Measurements from ENCODE around the gene DOK1. TPM values are rescaled to one million over a fixed set of nuclear protein-coding genes. Genes with fewer than 3 reads are reported as not detected.

Gene DOK1
- total RNA-seq (2014; rRNA removed; shearing (Covaris generic); ENCODE audit: low replicate concordance) = 10.9 and 21.9 TPM in 2 replicates

GRCh38 chr2:74553892-74554819 lies at the start of gene DOK1, which contains the start of gene LOXL3:
Gene DOK1 (plus strand): TSS chr2:74554720. CDS start chr2:74554755, 35 bp downstream.
Gene LOXL3 (minus strand): TSS chr2:74553942. CDS start chr2:74552634, 1,308 bp downstream.
- Histone ChIP-seq H3K36me3 (peaks cover 13% of the 10 kb centered on the region), H3K27me3 (no peaks in the 10 kb centered on the region), H3K9me3 (no peaks in the 10 kb centered on the region)

GRCh38 chr2:74505448-74506246 lies 48.9 kb upstream of the DOK1 start:
- no peak for DNase-seq
- no peaks in the 10 kb centered on the region for H3K27me3 ChIP-seq
- no peaks in the 10 kb centered on the region for H3K9me3 ChIP-seq
- H3K4me3 ChIP-seq = peak overlapping the region; percentile 99; the same call in 1 of the 2 replicates
- H3K36me3 ChIP-seq = peaks cover 28% of the 10 kb centered on the region

More at GRCh38 chr2:74553892-74554819, at the start of gene DOK1, which contains the start of gene LOXL3:
- peak within 1 kb of the TSS; percentile 73 for H3K4me3 ChIP-seq
- peak; percentile 90 for DNase-seq

GRCh38 chr2:74507145-74507925 lies 47.2 kb upstream of the DOK1 start, which contains the start of gene PCGF1:
Gene PCGF1 (minus strand): TSS chr2:74507695. CDS start chr2:74507668, 27 bp downstream.
- H3K36me3 ChIP-seq = peaks cover 28% of the 10 kb centered on the region
- H3K9me3 ChIP-seq = no peaks in the 10 kb centered on the region
- H3K27me3 ChIP-seq = no peaks in the 10 kb centered on the region
- peak within 1 kb of the TSS; percentile 99 for H3K4me3 ChIP-seq
- peak; percentile 98 for DNase-seq

- H3K4me3 ChIP-seq = peak overlapping the region; percentile 99
- DNase-seq = peak; percentile 39
- H3K9me3 ChIP-seq = no peaks in the 10 kb centered on the region
- peaks cover 28% of the 10 kb centered on the region for H3K36me3 ChIP-seq
- no peaks in the 10 kb centered on the region for H3K27me3 ChIP-seq
Measured at GRCh38 chr2:74507926-74508520, 46.5 kb upstream of the DOK1 start.

- Histone ChIP-seq H3K27me3 (no peaks in the 10 kb centered on the region), H3K36me3 (peaks cover 18% of the 10 kb centered on the region), H3K9me3 (no peaks in the 10 kb centered on the region), H3K4me3 (no peak overlapping the region)
- no peak for DNase-seq
Measured at GRCh38 chr2:74510272-74510671, 44.2 kb upstream of the DOK1 start.

GRCh38 chr2:74511104-74511989 lies 43.2 kb upstream of the DOK1 start:
- peak; percentile 37 for DNase-seq
- H3K27me3 ChIP-seq = no peaks in the 10 kb centered on the region
- H3K9me3 ChIP-seq = no peaks in the 10 kb centered on the region
- peaks cover 7% of the 10 kb centered on the region for H3K36me3 ChIP-seq
- no peak overlapping the region for H3K4me3 ChIP-seq

GRCh38 chr2:74512744-74513604 lies 41.5 kb upstream of the DOK1 start:
- Histone ChIP-seq H3K9me3 (no peaks in the 10 kb centered on the region), H3K4me3 (no peak overlapping the region), H3K36me3 (no peaks in the 10 kb centered on the region), H3K27me3 (peaks cover 2% of the 10 kb centered on the region; the same call in 1 of the 2 replicates)
- no peak for DNase-seq

- no peak for DNase-seq
- Histone ChIP-seq H3K9me3 (no peaks in the 10 kb centered on the region), H3K27me3 (peaks cover 5% of the 10 kb centered on the region), H3K36me3 (no peaks in the 10 kb centered on the region), H3K4me3 (peak overlapping the region; percentile 23)
Measured at GRCh38 chr2:74513605-74514367, 40.7 kb upstream of the DOK1 start.

- no peaks in the 10 kb centered on the region for H3K9me3 ChIP-seq
- DNase-seq = peak; percentile 39
Measured at GRCh38 chr2:74514368-74515270, 39.9 kb upstream of the DOK1 start, which contains the start of gene TLX2. Gene TLX2 (plus strand): TSS chr2:74514450. CDS start chr2:74514807, 357 bp downstream.

GRCh38 chr2:74515271-74515980 lies 39.1 kb upstream of the DOK1 start:
- H3K36me3 ChIP-seq = no peaks in the 10 kb centered on the region
- H3K9me3 ChIP-seq = no peaks in the 10 kb centered on the region
- peaks cover 5% of the 10 kb centered on the region for H3K27me3 ChIP-seq
- DNase-seq = no peak
- no peak overlapping the region for H3K4me3 ChIP-seq

More at GRCh38 chr2:74514368-74515270, 39.9 kb upstream of the DOK1 start, which contains the start of gene TLX2:
- Histone ChIP-seq H3K36me3 (no peaks in the 10 kb centered on the region), H3K4me3 (peak within 1 kb of the TSS; percentile 23), H3K27me3 (peaks cover 5% of the 10 kb centered on the region)

- no peak for DNase-seq
- Histone ChIP-seq H3K4me3 (no peak overlapping the region), H3K9me3 (no peaks in the 10 kb centered on the region)
Measured at GRCh38 chr2:74515981-74516633, 38.4 kb upstream of the DOK1 start.

GRCh38 chr2:74516650-74517049 lies 37.9 kb upstream of the DOK1 start:
- Histone ChIP-seq H3K9me3 (no peaks in the 10 kb centered on the region), H3K27me3 (peaks cover 5% of the 10 kb centered on the region), H3K4me3 (no peak overlapping the region), H3K36me3 (no peaks in the 10 kb centered on the region)
- no peak for DNase-seq

More at GRCh38 chr2:74515981-74516633, 38.4 kb upstream of the DOK1 start:
- peaks cover 5% of the 10 kb centered on the region for H3K27me3 ChIP-seq
- H3K36me3 ChIP-seq = no peaks in the 10 kb centered on the region
